Measurements from ENCODE around the gene RBM24.
"Not testable (repeated sequence)": the region's sequence is repeated elsewhere in the genome, so short reads cannot be mapped to it uniquely, and the experiment has no call there.

RBM24 gene

GRCh38 chr6:17292600-17293133 lies 11.5 kb downstream of the RBM24 start:
- DNase-seq: no peak

DNA sequence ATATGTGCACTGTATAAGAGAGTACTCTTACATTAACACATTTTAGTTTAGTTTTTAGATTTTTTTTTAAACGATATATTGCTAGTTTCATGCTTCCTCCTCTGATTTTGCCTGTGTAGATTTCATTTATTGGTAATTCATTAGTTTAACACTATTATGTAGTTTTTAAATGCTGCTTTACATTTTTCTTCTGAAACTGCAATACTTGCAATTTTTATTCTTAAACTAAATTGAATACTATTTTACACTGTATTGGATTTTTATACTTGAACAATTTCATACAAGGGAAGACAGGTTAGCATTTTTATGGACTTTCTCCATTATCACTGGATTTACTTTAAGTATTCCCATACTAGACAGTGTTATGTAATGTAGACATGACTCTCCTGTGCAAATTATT lies 12.2 kb downstream of the RBM24 start:
- no peak for DNase-seq

- no peak for DNase-seq
These were observed 16.3 kb downstream of the RBM24 start for GRCh38 chr6:17297271-17298080.

DNA sequence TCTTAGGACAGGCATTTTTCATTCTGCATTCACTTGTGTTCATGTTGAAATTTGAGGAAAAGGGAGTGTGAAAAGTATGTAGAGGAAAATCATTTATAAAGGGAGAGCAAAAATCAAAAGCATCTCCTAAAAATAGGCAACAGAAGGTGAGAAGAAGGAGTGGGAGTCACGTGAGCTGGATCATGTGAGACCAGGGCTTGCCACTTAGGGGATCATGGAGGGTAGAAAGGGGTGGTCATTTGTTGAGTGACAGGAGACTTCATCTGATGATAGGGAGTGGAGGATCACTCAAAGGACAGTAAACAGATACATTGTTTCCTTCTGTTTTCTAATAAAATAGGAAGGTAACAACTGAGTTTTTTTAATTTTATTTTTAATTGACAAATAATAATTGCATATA lies 17.1 kb downstream of the RBM24 start:
- DNase-seq: no peak

GRCh38 chr6:17299222-17299621 lies 18.1 kb downstream of the RBM24 start:
- no peak for DNase-seq

- DNase-seq: no peak
These were observed 18.6 kb downstream of the RBM24 start for GRCh38 chr6:17299750-17300149.

DNA sequence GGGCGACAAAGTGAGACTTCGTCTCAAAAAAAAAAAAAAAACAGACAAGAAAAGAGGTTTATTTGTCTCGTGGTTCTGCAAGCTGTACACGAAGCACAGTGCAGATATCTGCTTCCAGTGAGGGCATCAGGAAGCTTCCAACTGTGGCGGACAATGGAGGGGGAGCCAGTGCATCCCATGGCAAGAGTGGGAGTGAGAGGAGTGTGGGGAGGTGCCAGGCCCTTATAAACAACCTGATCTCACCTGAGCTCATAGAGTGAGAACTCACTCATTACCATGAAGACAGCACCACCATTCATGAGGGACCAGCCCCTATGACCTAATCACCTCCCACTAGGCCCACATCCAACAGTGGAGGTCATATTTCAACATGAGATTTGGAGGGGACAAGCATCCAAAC lies 19.5 kb downstream of the RBM24 start:
- no peak for DNase-seq

DNA sequence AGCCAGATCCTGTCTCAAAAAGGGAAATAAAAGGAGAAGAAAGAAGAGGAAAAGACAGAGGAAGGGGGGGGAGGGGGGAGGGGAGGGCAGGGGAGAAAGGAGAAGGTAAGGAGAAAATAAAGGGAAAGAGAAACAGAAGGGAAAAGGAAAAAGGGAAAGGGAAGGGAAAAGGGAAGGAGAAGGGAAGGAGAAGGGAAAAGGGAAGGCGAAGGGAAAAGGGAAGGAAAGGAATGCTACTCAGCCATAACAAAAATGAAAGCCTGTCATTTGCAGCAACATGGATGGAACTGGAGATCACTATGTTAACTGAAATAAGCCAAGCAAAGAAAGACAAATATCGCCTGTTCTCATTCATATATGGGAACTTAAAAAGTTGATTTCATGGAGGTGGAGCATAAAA lies 22.3 kb downstream of the RBM24 start:
- DNase-seq: no peak

DNA sequence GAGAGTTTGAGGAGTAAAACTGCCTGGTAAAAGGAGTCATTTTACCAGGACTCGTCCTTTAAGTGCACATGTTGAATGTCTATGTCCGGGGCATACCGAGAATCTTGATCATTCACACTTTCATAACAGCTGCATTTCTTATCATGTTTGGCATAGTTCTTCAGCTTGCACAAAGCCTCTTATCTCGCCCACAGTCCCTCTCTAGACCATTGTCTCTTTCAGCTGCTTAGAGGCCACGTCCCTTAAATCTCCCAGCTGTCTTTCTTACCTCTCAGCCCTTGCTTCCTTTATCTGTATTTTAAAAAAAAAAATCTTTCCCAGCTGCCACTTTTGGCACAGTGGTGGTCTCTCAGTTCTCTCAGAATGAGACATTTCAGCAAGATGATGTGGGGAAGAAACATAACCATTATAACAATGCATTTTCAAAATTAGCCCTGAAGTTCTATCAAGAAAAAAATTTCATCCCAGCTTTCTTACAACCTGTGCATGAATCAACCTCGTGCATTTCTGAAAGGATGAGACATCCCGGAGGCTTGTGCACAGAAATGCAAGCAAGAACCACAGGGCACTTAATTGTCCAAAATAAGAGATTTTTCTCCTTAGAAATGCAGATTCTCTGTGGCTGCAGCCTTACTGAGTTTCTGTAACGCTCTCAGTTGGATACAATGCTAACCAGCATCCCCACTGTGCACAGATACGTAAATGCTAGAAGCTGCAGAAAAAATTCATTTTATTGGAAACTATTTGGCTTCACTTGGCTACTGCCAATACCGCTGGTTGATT lies 24.2 kb downstream of the RBM24 start:
- no peak for DNase-seq

GRCh38 chr6:17311595-17312311 lies 30.6 kb downstream of the RBM24 start:
- no peak for DNase-seq

DNA sequence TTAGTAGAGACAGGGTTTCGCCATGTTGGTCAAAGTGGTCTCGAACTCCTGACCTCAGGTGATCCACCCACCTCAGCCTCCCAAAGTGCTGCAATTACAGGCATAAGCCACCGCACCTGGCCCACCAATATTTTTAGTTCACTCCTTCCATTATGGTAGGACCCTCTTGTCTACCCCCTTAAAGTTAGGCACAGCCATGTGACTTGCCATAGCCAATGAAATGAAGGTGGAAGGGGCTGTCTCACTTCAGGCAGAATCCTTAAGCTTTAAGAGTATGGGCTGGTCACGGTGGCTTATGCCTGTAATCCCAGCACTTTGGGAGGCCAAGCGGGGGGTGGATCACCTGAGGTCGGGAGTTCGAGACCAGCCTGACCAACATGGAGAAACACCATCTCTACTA lies 32.1 kb downstream of the RBM24 start:
- not testable (repeated sequence) for DNase-seq

- no peak for DNase-seq
These were observed 32.8 kb downstream of the RBM24 start for GRCh38 chr6:17313971-17314370.

DNA sequence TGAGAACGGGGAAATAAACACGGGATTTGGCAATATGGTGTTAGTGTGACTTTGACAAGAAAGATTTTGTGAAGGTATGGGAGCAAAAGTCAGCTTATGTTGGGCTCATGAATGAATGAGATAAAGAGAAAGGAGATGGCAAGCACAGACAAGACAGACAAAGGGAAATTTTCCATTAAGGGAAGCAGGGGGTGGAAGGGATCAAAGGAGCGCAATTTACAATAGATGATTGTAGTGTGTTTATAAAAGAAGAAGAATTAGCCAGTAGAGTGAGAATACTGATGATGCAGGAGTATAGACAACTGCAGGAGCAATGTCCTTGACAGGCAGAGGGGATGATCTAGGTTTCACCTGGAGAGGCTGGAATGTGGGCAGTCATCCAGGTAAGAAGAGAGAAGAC lies 34.1 kb downstream of the RBM24 start:
- DNase-seq: no peak

- DNase-seq: no peak
These were observed 37.4 kb downstream of the RBM24 start for GRCh38 chr6:17318435-17319165.

- not testable (repeated sequence) for DNase-seq
These were observed 39.1 kb downstream of the RBM24 start for GRCh38 chr6:17320266-17320665.

DNA sequence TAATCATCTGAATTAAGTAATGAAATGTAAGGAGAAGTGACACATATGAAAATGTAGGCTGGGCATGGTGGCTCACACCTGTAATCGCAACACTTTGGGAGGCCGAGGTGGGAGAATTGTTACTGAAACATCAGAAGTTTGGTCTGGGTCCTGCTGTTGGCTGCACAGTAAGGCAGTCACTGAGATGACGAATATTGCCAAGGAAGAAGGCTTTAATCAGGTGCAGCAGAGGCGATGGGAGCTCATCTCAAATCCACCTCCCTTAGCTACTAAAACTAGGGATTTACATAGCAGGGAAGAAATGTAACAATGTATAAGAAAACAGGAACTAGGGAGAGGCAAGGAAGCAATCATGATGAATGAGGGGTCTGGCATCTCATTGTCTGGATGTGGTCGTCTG lies 50.1 kb downstream of the RBM24 start:
- DNase-seq: no peak

DNA sequence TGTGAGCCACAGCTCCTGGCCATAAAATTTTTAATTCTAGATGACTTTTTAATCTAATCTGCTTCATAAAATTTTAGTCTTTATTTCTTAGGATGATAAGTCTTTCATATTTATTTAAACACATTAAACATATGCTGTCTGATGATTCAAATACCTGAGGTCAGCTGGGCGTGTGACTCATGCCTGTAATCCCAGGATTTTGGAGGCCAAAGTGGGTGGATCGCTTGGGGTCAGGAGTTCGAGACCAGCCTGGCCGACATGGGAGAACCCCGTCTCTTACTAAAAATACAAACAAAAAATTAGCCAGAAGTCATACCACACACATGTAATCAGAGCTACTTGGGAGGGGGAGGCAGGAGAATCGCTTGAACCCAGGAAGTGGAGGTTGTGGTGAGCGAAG lies 53.1 kb downstream of the RBM24 start:
- no peak for DNase-seq

DNA sequence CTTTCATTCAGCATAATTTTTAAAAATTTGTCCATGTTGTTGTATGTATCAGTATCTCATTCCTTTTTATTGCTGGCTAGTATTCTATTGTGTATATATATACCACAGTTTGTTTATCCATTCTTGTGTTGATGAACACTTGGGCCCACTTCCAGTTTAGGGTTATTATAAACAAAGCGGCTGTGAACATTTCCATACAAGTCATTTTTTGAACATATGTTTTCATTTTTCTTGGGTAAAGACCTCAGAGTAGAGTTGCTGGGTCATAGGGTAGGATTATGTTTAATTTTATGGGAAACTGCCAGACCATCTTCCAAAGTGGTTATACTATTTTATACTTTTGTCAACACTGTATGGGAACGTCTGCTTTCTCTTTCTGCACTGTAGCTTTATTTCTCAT lies 55.3 kb downstream of the RBM24 start:
- no peak for DNase-seq

DNA sequence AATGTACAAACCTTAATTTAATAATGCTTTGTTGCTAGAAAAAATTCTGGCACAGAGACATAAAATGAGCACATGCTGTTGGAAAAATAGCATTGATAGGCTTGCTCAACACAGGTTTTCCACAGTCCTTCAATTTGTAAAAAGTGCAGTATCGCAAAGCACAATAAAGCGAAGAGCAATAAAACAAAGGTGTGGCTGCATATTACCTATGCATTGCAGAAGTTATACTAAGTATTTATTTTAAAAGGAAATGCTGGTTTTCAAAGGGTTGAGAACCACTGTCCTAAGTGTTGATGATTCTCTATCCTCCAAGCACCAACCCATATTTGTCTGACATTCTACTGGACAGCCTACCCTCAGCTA lies 58.1 kb downstream of the RBM24 start:
- no peak for DNase-seq

GRCh38 chr6:17341117-17341805 lies 60.1 kb downstream of the RBM24 start:
- DNase-seq: no peak

GRCh38 chr6:17341891-17342290 lies 60.7 kb downstream of the RBM24 start:
- DNase-seq: no peak

- no peak for DNase-seq
These were observed 62.1 kb downstream of the RBM24 start for GRCh38 chr6:17343215-17343614.
